ENCODE measurements around the gene IKBKE. TPM values are rescaled to one million over a fixed set of nuclear protein-coding genes. Genes with fewer than 3 reads are reported as not detected.

IKBKE gene
- polyA plus RNA-seq, 1 donor from 2014 or later = not detected

GRCh38 chr1:206422525-206422924 is 47.8 kb upstream of the IKBKE start:
- H3F3A ChIP-seq (ENCODE audit: insufficient read depth, low read length, poor library complexity, severe bottlenecking) = no peaks in the 10 kb centered on the region
- no peaks in the 10 kb centered on the region for H3K79me2 ChIP-seq (replicated peaks; ENCODE audit: insufficient read depth, low read length)
- peaks cover 13% of the 10 kb centered on the region for H3K36me3 ChIP-seq (ENCODE audit: insufficient read depth, low read length)
- no peak overlapping the region for H3K4me3 ChIP-seq (ENCODE audit: low read length)
- H4K20me1 ChIP-seq (ENCODE audit: insufficient read depth) = no peaks in the 10 kb centered on the region
- no peaks in the 10 kb centered on the region for H3K9me3 ChIP-seq (ENCODE audit: low read length)
- H3K27me3 ChIP-seq (ENCODE audit: insufficient read depth, low read depth, low read length) = no peaks in the 10 kb centered on the region
- no peak overlapping the region for H3K4me2 ChIP-seq (ENCODE audit: low read length)
- H3K9me2 ChIP-seq (ENCODE audit: insufficient read depth, low read length) = no peaks in the 10 kb centered on the region
- no peak overlapping the region for H3K27ac ChIP-seq (ENCODE audit: low read length)
- H2AFZ ChIP-seq (ENCODE audit: low read depth, low read length) = no peak overlapping the region
- TF ChIP-seq MXI1 (conservative IDR thresholded peaks at IDR 0.05; ENCODE audit: poor library complexity, severe bottlenecking) (no peak), POLR2AphosphoS5 (IDR thresholded peaks at IDR 0.05) (no peak), EZH2 (IDR thresholded peaks at IDR 0.05; ENCODE audit: borderline replicate concordance, insufficient read depth, low read length, poor library complexity, severe bottlenecking) (no peak), RAD21 (conservative IDR thresholded peaks at IDR 0.05) (no peak), EP300 (conservative IDR thresholded peaks at IDR 0.05; ENCODE audit: poor library complexity, severe bottlenecking) (no peak), TAF1 (IDR thresholded peaks at IDR 0.05; ENCODE audit: low read depth) (no peak), SMC3 (conservative IDR thresholded peaks at IDR 0.05; ENCODE audit: poor library complexity) (no peak)
- TF ChIP-seq, protein P1, sequence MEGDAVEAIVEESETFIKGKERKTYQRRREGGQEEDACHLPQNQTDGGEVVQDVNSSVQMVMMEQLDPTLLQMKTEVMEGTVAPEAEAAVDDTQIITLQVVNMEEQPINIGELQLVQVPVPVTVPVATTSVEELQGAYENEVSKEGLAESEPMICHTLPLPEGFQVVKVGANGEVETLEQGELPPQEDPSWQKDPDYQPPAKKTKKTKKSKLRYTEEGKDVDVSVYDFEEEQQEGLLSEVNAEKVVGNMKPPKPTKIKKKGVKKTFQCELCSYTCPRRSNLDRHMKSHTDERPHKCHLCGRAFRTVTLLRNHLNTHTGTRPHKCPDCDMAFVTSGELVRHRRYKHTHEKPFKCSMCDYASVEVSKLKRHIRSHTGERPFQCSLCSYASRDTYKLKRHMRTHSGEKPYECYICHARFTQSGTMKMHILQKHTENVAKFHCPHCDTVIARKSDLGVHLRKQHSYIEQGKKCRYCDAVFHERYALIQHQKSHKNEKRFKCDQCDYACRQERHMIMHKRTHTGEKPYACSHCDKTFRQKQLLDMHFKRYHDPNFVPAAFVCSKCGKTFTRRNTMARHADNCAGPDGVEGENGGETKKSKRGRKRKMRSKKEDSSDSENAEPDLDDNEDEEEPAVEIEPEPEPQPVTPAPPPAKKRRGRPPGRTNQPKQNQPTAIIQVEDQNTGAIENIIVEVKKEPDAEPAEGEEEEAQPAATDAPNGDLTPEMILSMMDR (IDR thresholded peaks at IDR 0.05; ENCODE audit: poor library complexity, severe bottlenecking) = no peak
- TF ChIP-seq, protein P2, sequence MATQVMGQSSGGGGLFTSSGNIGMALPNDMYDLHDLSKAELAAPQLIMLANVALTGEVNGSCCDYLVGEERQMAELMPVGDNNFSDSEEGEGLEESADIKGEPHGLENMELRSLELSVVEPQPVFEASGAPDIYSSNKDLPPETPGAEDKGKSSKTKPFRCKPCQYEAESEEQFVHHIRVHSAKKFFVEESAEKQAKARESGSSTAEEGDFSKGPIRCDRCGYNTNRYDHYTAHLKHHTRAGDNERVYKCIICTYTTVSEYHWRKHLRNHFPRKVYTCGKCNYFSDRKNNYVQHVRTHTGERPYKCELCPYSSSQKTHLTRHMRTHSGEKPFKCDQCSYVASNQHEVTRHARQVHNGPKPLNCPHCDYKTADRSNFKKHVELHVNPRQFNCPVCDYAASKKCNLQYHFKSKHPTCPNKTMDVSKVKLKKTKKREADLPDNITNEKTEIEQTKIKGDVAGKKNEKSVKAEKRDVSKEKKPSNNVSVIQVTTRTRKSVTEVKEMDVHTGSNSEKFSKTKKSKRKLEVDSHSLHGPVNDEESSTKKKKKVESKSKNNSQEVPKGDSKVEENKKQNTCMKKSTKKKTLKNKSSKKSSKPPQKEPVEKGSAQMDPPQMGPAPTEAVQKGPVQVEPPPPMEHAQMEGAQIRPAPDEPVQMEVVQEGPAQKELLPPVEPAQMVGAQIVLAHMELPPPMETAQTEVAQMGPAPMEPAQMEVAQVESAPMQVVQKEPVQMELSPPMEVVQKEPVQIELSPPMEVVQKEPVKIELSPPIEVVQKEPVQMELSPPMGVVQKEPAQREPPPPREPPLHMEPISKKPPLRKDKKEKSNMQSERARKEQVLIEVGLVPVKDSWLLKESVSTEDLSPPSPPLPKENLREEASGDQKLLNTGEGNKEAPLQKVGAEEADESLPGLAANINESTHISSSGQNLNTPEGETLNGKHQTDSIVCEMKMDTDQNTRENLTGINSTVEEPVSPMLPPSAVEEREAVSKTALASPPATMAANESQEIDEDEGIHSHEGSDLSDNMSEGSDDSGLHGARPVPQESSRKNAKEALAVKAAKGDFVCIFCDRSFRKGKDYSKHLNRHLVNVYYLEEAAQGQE (IDR thresholded peaks at IDR 0.05; ENCODE audit: borderline replicate concordance) = no peak
- H3K9ac ChIP-seq (ENCODE audit: low read length) = no peak overlapping the region

GRCh38 chr1:206427291-206427690 is 43.0 kb upstream of the IKBKE start:
- no peak overlapping the region for H3K9ac ChIP-seq (ENCODE audit: low read length)
- no peak overlapping the region for H2AFZ ChIP-seq (ENCODE audit: low read depth, low read length)
- H3K36me3 ChIP-seq (ENCODE audit: insufficient read depth, low read length) = peaks cover 3% of the 10 kb centered on the region
- no peaks in the 10 kb centered on the region for H4K20me1 ChIP-seq (ENCODE audit: insufficient read depth)
- H3K27me3 ChIP-seq (ENCODE audit: insufficient read depth, low read depth, low read length) = no peaks in the 10 kb centered on the region
- H3K27ac ChIP-seq (ENCODE audit: low read length) = no peak overlapping the region
- no peaks in the 10 kb centered on the region for H3K9me2 ChIP-seq (ENCODE audit: insufficient read depth, low read length)
- no peak overlapping the region for H3K4me2 ChIP-seq (ENCODE audit: low read length)
- TF ChIP-seq MXI1 (conservative IDR thresholded peaks at IDR 0.05; ENCODE audit: poor library complexity, severe bottlenecking) = no peak
- TF ChIP-seq TAF1 (IDR thresholded peaks at IDR 0.05; ENCODE audit: low read depth) = no peak
- TF ChIP-seq, protein P2 (IDR thresholded peaks at IDR 0.05; ENCODE audit: borderline replicate concordance) = no peak
- no peak for TF ChIP-seq RAD21 (conservative IDR thresholded peaks at IDR 0.05)
- TF ChIP-seq EP300 (conservative IDR thresholded peaks at IDR 0.05; ENCODE audit: poor library complexity, severe bottlenecking) = no peak
- no peak for TF ChIP-seq EZH2 (IDR thresholded peaks at IDR 0.05; ENCODE audit: borderline replicate concordance, insufficient read depth, low read length, poor library complexity, severe bottlenecking)
- no peak for TF ChIP-seq SMC3 (conservative IDR thresholded peaks at IDR 0.05; ENCODE audit: poor library complexity)
- TF ChIP-seq POLR2AphosphoS5 (IDR thresholded peaks at IDR 0.05) = no peak
- TF ChIP-seq, protein P1 (IDR thresholded peaks at IDR 0.05; ENCODE audit: poor library complexity, severe bottlenecking) = no peak
- no peaks in the 10 kb centered on the region for H3K79me2 ChIP-seq (replicated peaks; ENCODE audit: insufficient read depth, low read length)
- no peaks in the 10 kb centered on the region for H3K9me3 ChIP-seq (ENCODE audit: low read length)
- H3F3A ChIP-seq (ENCODE audit: insufficient read depth, low read length, poor library complexity, severe bottlenecking) = no peaks in the 10 kb centered on the region
- H3K4me3 ChIP-seq (ENCODE audit: low read length) = no peak overlapping the region
